HepG2 (cell line): ENCODE results near the gene NXF2.
"Not testable (repeated sequence)": the region's sequence is repeated elsewhere in the genome, so short reads cannot be mapped to it uniquely, and the experiment has no call there.

Source experiments
- CTCF ChIP-seq: sonication (generic); formaldehyde crosslinking; IDR thresholded peaks from 2 replicates; pipeline ENCODE4 v1.5.0; 2020; ENCODE audit warnings: mild to moderate bottlenecking, missing genetic modification reagents, moderate library complexity
- ELK4 ChIP-seq: sonication (generic); formaldehyde crosslinking; IDR thresholded peaks from 2 replicates; pipeline ENCODE4 v1.9.0; 2021; ENCODE audit warnings: missing genetic modification reagents, borderline replicate concordance
- IKZF1 ChIP-seq: fragments of 450-650 bp; IDR thresholded peaks from 2 replicates; pipeline ENCODE4 v1.7.1; 2016

- not testable (repeated sequence) for TF ChIP-seq ELK4 (CRISPR knock-in tag); CTCF; IKZF1
Observed at GRCh38 chrX:102216497-102216896, 30.5 kb upstream of the NXF2 start.
